Loucy (cell line): ENCODE measurements around the gene IL13RA1.

ENCODE experiments used
- H2AFZ ChIP-seq: fragments of 200-600 bp; sonication (generic); 2 replicates; pipeline ENCODE4 v1.6.0; 2016; ENCODE audit warnings: antibody characterized with exemption, mild to moderate bottlenecking, low read length, moderate library complexity
- H3F3A ChIP-seq: fragments of 200-600 bp; 2 replicates; pipeline ENCODE4 v1.6.0; 2016; ENCODE audit warnings: antibody characterized with exemption, low read depth, mild to moderate bottlenecking
- H3K27me3 ChIP-seq: fragments of 200-600 bp; sonication (generic); 2 replicates; pipeline ENCODE4 v1.6.1; 2014; ENCODE audit warnings: low read length, mild to moderate bottlenecking; ENCODE audit not compliant: insufficient read depth, poor library complexity, severe bottlenecking
- H3K36me3 ChIP-seq: fragments of 200-600 bp; sonication (generic); 2 replicates; pipeline ENCODE4 v1.6.1; 2016; ENCODE audit warnings: low read length; ENCODE audit not compliant: insufficient read depth
- H3K4me1 ChIP-seq: fragments of 200-600 bp; sonication (generic); 2 replicates; pipeline ENCODE4 v1.5.1; 2014; ENCODE audit warnings: low read length, mild to moderate bottlenecking; ENCODE audit not compliant: insufficient read depth, poor library complexity, severe bottlenecking
- H3K4me2 ChIP-seq: fragments of 200-600 bp; sonication (generic); 2 replicates; pipeline ENCODE4 v1.6.0; 2014; ENCODE audit warnings: antibody characterized with exemption, low read length, low read depth, mild to moderate bottlenecking; ENCODE audit not compliant: poor library complexity, severe bottlenecking
- H3K4me3 ChIP-seq: fragments of 200-600 bp; sonication (generic); 2 replicates; pipeline ENCODE4 v1.5.1; 2014; ENCODE audit warnings: low read length, mild to moderate bottlenecking, mixed read lengths; ENCODE audit not compliant: poor library complexity, severe bottlenecking
- H3K79me2 ChIP-seq: fragments of 200-600 bp; sonication (generic); 2 replicates; pipeline ENCODE4 v1.6.1; 2014; ENCODE audit warnings: low read length; ENCODE audit not compliant: insufficient read depth
- H3K9ac ChIP-seq: fragments of 200-600 bp; sonication (generic); 2 replicates; pipeline ENCODE4 v1.6.0; 2014; ENCODE audit warnings: mild to moderate bottlenecking, low read depth, low read length, moderate library complexity; ENCODE audit not compliant: poor library complexity, severe bottlenecking
- H3K9me2 ChIP-seq: fragments of 200-600 bp; sonication (generic); replicated peaks from 2 replicates; pipeline ENCODE4 v1.6.1; 2016; ENCODE audit warnings: low read depth, low read length, mixed read lengths
- H3K9me3 ChIP-seq: fragments of 200-600 bp; sonication (generic); 2 replicates; pipeline ENCODE4 v1.6.1; 2014; ENCODE audit warnings: mild to moderate bottlenecking, antibody characterized with exemption, low read length, low read depth; ENCODE audit not compliant: insufficient read depth
- H4K20me1 ChIP-seq: fragments of 200-600 bp; sonication (generic); 2 replicates; pipeline ENCODE4 v1.6.0; 2014; ENCODE audit warnings: antibody characterized with exemption, low read length, mild to moderate bottlenecking; ENCODE audit not compliant: insufficient read depth, poor library complexity, severe bottlenecking
- CTCF ChIP-seq: fragments of 200-600 bp; sonication (generic); conservative IDR thresholded peaks from 2 replicates; pipeline ENCODE4 v1.5.1; 2014; ENCODE audit warnings: mild to moderate bottlenecking, antibody characterized with exemption, low read length
- EZH2phosphoT487 ChIP-seq: fragments of 200-600 bp; IDR thresholded peaks from 2 replicates; pipeline ENCODE4 v1.6.1; 2018; ENCODE audit warnings: antibody characterized with exemption, mild to moderate bottlenecking, moderate library complexity, borderline replicate concordance

The IL13RA1 gene

GRCh38 chrX:118736394-118737010 lies 9.1 kb downstream of the IL13RA1 start:
- H3K27me3 ChIP-seq, result no peaks in the 10 kb centered on the region
- H4K20me1 ChIP-seq, result no peaks in the 10 kb centered on the region
- no peaks in the 10 kb centered on the region for H3K79me2 ChIP-seq
- H3K4me2 ChIP-seq, result no peak overlapping the region
- H3K4me1 ChIP-seq, result no peaks in the 10 kb centered on the region
- H3K4me3 ChIP-seq, result no peak overlapping the region
- H3F3A ChIP-seq, result no peaks in the 10 kb centered on the region
- H3K9me2 ChIP-seq, result no peaks in the 10 kb centered on the region
- TF ChIP-seq EZH2phosphoT487 (no peak), CTCF (no peak)
- no peaks in the 10 kb centered on the region for H3K36me3 ChIP-seq
- H2AFZ ChIP-seq, result no peak overlapping the region
- H3K9me3 ChIP-seq, result no peaks in the 10 kb centered on the region
- H3K9ac ChIP-seq, result no peak overlapping the region

- Histone ChIP-seq H3F3A (no peaks in the 10 kb centered on the region), H3K9me3 (no peaks in the 10 kb centered on the region), H3K9ac (no peak overlapping the region), H2AFZ (no peak overlapping the region), H3K4me2 (no peak overlapping the region), H3K27me3 (no peaks in the 10 kb centered on the region), H3K79me2 (no peaks in the 10 kb centered on the region), H3K4me3 (no peak overlapping the region), H3K9me2 (no peaks in the 10 kb centered on the region), H3K36me3 (no peaks in the 10 kb centered on the region), H4K20me1 (no peaks in the 10 kb centered on the region), H3K4me1 (no peaks in the 10 kb centered on the region)
- TF ChIP-seq EZH2phosphoT487, result no peak
- no peak for TF ChIP-seq CTCF
Measured at GRCh38 chrX:118739577-118739976, 12.2 kb downstream of the IL13RA1 start.

- Histone ChIP-seq H3K36me3 (no peaks in the 10 kb centered on the region), H3K4me2 (no peak overlapping the region), H3K4me3 (no peak overlapping the region), H3K79me2 (no peaks in the 10 kb centered on the region), H3F3A (no peaks in the 10 kb centered on the region), H2AFZ (no peak overlapping the region), H3K9ac (no peak overlapping the region), H4K20me1 (no peaks in the 10 kb centered on the region), H3K9me3 (no peaks in the 10 kb centered on the region), H3K9me2 (no peaks in the 10 kb centered on the region), H3K27me3 (no peaks in the 10 kb centered on the region), H3K4me1 (no peaks in the 10 kb centered on the region)
- no peak for TF ChIP-seq CTCF
- TF ChIP-seq EZH2phosphoT487, result no peak
Measured at GRCh38 chrX:118740276-118740889, 13.0 kb downstream of the IL13RA1 start.
